ENCODE measurements around the gene CSRNP2. TPM values are rescaled to one million over a fixed set of nuclear protein-coding genes. Genes with fewer than 3 reads are reported as not detected.
A peak's percentile ranks its signal among the peaks of the same experiment; 100 is the strongest.

CSRNP2 gene
- total RNA-seq, 1 donor from 2014 or later = 49.0 TPM

- no peaks in the 10 kb centered on the region for H3K9me3 Mint-ChIP-seq (ENCODE audit: unreplicated experiment)
These were observed 11.7 kb downstream of the CSRNP2 start for GRCh38 chr12:51071663-51072062.

GRCh38 chr12:51070004-51070403, 13.4 kb downstream of the CSRNP2 start:
- TF ChIP-seq CTCF (IDR thresholded peaks at IDR 0.05) = no peak
- no peak for DNase-seq (ENCODE audit: extremely low spot score, unreplicated experiment)
- Mint-ChIP-seq H3K4me1 (ENCODE audit: unreplicated experiment) (peaks cover 3% of the 10 kb centered on the region), H3K27ac (ENCODE audit: unreplicated experiment) (peak overlapping the region; percentile 53), H3K27me3 (ENCODE audit: unreplicated experiment) (no peaks in the 10 kb centered on the region), H3K36me3 (ENCODE audit: unreplicated experiment) (peaks cover 46% of the 10 kb centered on the region), H3K4me3 (ENCODE audit: unreplicated experiment) (no peak overlapping the region), H3K9me3 (ENCODE audit: unreplicated experiment) (no peaks in the 10 kb centered on the region)

More at GRCh38 chr12:51071663-51072062, 11.7 kb downstream of the CSRNP2 start:
- Mint-ChIP-seq H3K27ac (ENCODE audit: unreplicated experiment) (peak overlapping the region; percentile 56), H3K36me3 (ENCODE audit: unreplicated experiment) (peaks cover 39% of the 10 kb centered on the region), H3K4me3 (ENCODE audit: unreplicated experiment) (no peak overlapping the region), H3K4me1 (ENCODE audit: unreplicated experiment) (peaks cover 3% of the 10 kb centered on the region), H3K27me3 (ENCODE audit: unreplicated experiment) (no peaks in the 10 kb centered on the region)
- no peak for DNase-seq (ENCODE audit: extremely low spot score, unreplicated experiment)
- TF ChIP-seq CTCF (IDR thresholded peaks at IDR 0.05) = no peak

DNA sequence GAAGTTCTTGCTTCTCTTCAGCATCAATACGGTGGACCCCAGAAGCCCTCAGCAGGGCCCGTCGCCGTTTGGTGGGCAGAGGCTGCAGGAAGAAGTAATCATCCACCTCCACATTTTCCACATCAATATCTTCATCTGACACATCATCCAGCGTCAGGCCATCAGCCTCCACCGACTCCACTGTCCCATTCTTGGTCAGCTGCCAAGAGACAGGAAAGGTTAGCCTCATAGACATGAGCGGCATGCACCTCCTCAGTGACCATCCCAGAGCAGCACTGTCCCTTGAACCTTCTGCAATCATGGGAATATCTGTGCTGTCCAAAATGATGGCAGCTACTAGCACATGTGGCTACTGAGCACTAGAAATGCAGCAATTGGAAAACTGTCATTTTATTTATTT, 15.6 kb downstream of the CSRNP2 start:
- no peak overlapping the region for H3K4me3 Mint-ChIP-seq (ENCODE audit: unreplicated experiment)
- peaks cover 3% of the 10 kb centered on the region for H3K4me1 Mint-ChIP-seq (ENCODE audit: unreplicated experiment)
- no peak for TF ChIP-seq CTCF (IDR thresholded peaks at IDR 0.05)
- H3K36me3 Mint-ChIP-seq (ENCODE audit: unreplicated experiment) = peaks cover 54% of the 10 kb centered on the region
- H3K27me3 Mint-ChIP-seq (ENCODE audit: unreplicated experiment) = no peaks in the 10 kb centered on the region
- no peak overlapping the region for H3K27ac Mint-ChIP-seq (ENCODE audit: unreplicated experiment)
- no peaks in the 10 kb centered on the region for H3K9me3 Mint-ChIP-seq (ENCODE audit: unreplicated experiment)
- DNase-seq (ENCODE audit: extremely low spot score, unreplicated experiment) = no peak

DNA sequence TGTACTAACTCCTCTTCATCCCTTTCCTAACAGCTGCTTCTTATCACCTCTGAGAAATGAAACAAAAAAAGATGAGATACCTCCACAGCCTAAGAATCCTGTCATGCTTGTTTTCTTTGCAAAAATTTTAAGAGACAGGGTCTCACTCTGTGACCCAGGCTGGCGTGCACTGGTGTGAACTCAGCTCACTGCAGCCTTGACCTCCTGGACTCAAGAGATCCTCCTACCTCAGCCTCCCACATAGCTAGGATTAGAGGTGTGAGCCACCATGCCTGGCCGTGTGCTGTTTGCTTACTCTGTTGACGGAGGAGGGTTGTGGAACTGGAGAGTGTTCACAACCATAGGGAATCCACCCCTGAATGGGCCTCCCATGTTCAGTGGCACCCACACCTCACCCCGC, 16.2 kb downstream of the CSRNP2 start:
- Mint-ChIP-seq H3K4me1 (ENCODE audit: unreplicated experiment) (peaks cover 3% of the 10 kb centered on the region), H3K9me3 (ENCODE audit: unreplicated experiment) (no peaks in the 10 kb centered on the region), H3K27ac (ENCODE audit: unreplicated experiment) (no peak overlapping the region), H3K4me3 (ENCODE audit: unreplicated experiment) (no peak overlapping the region), H3K36me3 (ENCODE audit: unreplicated experiment) (peaks cover 55% of the 10 kb centered on the region), H3K27me3 (ENCODE audit: unreplicated experiment) (no peaks in the 10 kb centered on the region)
- DNase-seq (ENCODE audit: extremely low spot score, unreplicated experiment) = no peak
- TF ChIP-seq CTCF (IDR thresholded peaks at IDR 0.05) = no peak

DNA sequence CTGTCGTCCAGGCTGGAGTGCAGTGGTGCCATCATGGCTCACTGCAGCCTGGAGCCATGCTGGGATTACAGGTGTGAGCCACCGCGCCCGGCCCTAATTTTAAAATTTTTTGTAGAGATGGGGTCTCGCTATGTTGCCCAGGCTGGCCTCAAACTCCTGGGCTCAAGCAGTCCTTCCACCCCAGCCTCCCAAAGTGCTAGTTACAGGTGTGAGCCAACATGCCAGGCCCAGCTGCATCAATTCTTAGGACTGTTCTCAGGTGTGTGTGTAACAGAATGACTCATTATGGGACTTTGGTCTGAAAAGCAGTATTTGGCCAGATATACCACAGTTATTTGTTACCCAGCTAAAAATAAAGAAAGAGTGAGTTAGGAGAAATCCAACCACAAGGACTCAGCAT, 17.9 kb downstream of the CSRNP2 start:
- H3K27me3 Mint-ChIP-seq (ENCODE audit: unreplicated experiment) = no peaks in the 10 kb centered on the region
- no peaks in the 10 kb centered on the region for H3K4me1 Mint-ChIP-seq (ENCODE audit: unreplicated experiment)
- no peak for TF ChIP-seq CTCF (IDR thresholded peaks at IDR 0.05)
- no peaks in the 10 kb centered on the region for H3K9me3 Mint-ChIP-seq (ENCODE audit: unreplicated experiment)
- peaks cover 56% of the 10 kb centered on the region for H3K36me3 Mint-ChIP-seq (ENCODE audit: unreplicated experiment)
- no peak overlapping the region for H3K27ac Mint-ChIP-seq (ENCODE audit: unreplicated experiment)
- DNase-seq (ENCODE audit: extremely low spot score, unreplicated experiment) = no peak
- no peak overlapping the region for H3K4me3 Mint-ChIP-seq (ENCODE audit: unreplicated experiment)

All from osteocyte (in vitro differentiated cells).